Measurements from ENCODE around the gene CDC42BPG. TPM values are rescaled to one million over a fixed set of nuclear protein-coding genes. Genes with fewer than 3 reads are reported as not detected.

Gene CDC42BPG
- polyA plus RNA-seq, 1 experiment: 0.02 TPM

GRCh38 chr11:64835616-64836447, 8.6 kb downstream of the CDC42BPG start:
- CTCF ChIA-PET: interaction anchor here (1.9 to 2.3 kb wide), 2 partner anchors 12 to 58 kb away, joined by 6 to 7 read pairs; no protein-coding TSS in a partner anchor
- no peak for TF ChIP-seq CTCF (IDR thresholded peaks at IDR 0.05; ENCODE audit: low read depth, low read length)
- POLR2A ChIA-PET: interaction anchor here (1.2 kb wide), 1 partner anchor 23 kb away, joined by 7 read pairs; no protein-coding TSS in a partner anchor
- Histone ChIP-seq H3K27ac (ENCODE audit: low read depth, low read length) (no peak overlapping the region), H3K9me3 (ENCODE audit: control insufficient read depth, insufficient read depth, low read length) (no peaks in the 10 kb centered on the region; the same call in 1 of the 2 replicates), H3K27me3 (ENCODE audit: control insufficient read depth, insufficient read depth, low read length) (peaks cover 3% of the 10 kb centered on the region), H3K4me3 (ENCODE audit: low read depth, low read length) (no peak overlapping the region)
- no peak for DNase-seq (ENCODE audit: low read depth, low spot score)

GRCh38 chr11:64834723-64835615, 9.5 kb downstream of the CDC42BPG start:
- no peak for TF ChIP-seq CTCF (IDR thresholded peaks at IDR 0.05; ENCODE audit: low read depth, low read length)
- H3K4me3 ChIP-seq (ENCODE audit: low read depth, low read length): no peak overlapping the region
- no peaks in the 10 kb centered on the region; the same call in 1 of the 2 replicates for H3K9me3 ChIP-seq (ENCODE audit: control insufficient read depth, insufficient read depth, low read length)
- H3K27ac ChIP-seq (ENCODE audit: low read depth, low read length): no peak overlapping the region
- ChIA-PET POLR2A (interaction anchor here (0.6 kb wide), 1 partner anchor 74 kb away, joined by 6 read pairs; no protein-coding TSS in a partner anchor), CTCF (interaction anchor here (1.9 to 2.3 kb wide), 2 partner anchors 12 to 59 kb away, joined by 6 to 7 read pairs; no protein-coding TSS in a partner anchor)
- peaks cover 3% of the 10 kb centered on the region for H3K27me3 ChIP-seq (ENCODE audit: control insufficient read depth, insufficient read depth, low read length)
- no peak for DNase-seq (ENCODE audit: low read depth, low spot score)

GRCh38 chr11:64834031-64834722, 10.3 kb downstream of the CDC42BPG start:
- DNase-seq (ENCODE audit: low read depth, low spot score): no peak
- no peaks in the 10 kb centered on the region; the same call in 1 of the 2 replicates for H3K9me3 ChIP-seq (ENCODE audit: control insufficient read depth, insufficient read depth, low read length)
- H3K4me3 ChIP-seq (ENCODE audit: low read depth, low read length): no peak overlapping the region
- peaks cover 3% of the 10 kb centered on the region for H3K27me3 ChIP-seq (ENCODE audit: control insufficient read depth, insufficient read depth, low read length)
- ChIA-PET POLR2A (interaction anchor here (0.6 kb wide), 1 partner anchor 73 kb away, joined by 6 read pairs; no protein-coding TSS in a partner anchor), CTCF (interaction anchor here (0.6 to 2.3 kb wide), 3 partner anchors 13 to 60 kb away, joined by 6 to 7 read pairs (median 7); no protein-coding TSS in a partner anchor)
- H3K27ac ChIP-seq (ENCODE audit: low read depth, low read length): no peak overlapping the region
- no peak for TF ChIP-seq CTCF (IDR thresholded peaks at IDR 0.05; ENCODE audit: low read depth, low read length)

- Histone ChIP-seq H3K27me3 (ENCODE audit: control insufficient read depth, insufficient read depth, low read length) (peaks cover 3% of the 10 kb centered on the region), H3K27ac (ENCODE audit: low read depth, low read length) (no peak overlapping the region), H3K9me3 (ENCODE audit: control insufficient read depth, insufficient read depth, low read length) (no peaks in the 10 kb centered on the region; the same call in 1 of the 2 replicates), H3K4me3 (ENCODE audit: low read depth, low read length) (no peak overlapping the region)
- no peak for TF ChIP-seq CTCF (IDR thresholded peaks at IDR 0.05; ENCODE audit: low read depth, low read length)
- DNase-seq (ENCODE audit: low read depth, low spot score): no peak
- ChIA-PET CTCF (interaction anchor here (0.6 kb wide), 1 partner anchor 13 kb away, joined by 7 read pairs; no protein-coding TSS in a partner anchor), POLR2A (no interaction called here)
Observed at GRCh38 chr11:64833509-64833908, 10.9 kb downstream of the CDC42BPG start.

All from AG04450 (cell line).